Neural progenitor cell (in vitro differentiated cells): ENCODE measurements around the gene ADD3. TPM values are rescaled to one million over a fixed set of nuclear protein-coding genes. Genes with fewer than 3 reads are reported as not detected.

Experiments
- DNase-seq: peaks from one replicate; pipeline ENCODE4 v3.0.0-alpha.2; 2016; ENCODE audit warnings: low spot score
- H2AFZ ChIP-seq: fragments of 200-600 bp; sonication (generic); replicated peaks from 2 replicates; pipeline ENCODE4 v1.6.1; 2016; ENCODE audit warnings: antibody characterized with exemption
- H3F3A ChIP-seq: fragments of 200-600 bp; sonication (generic); 2 replicates; pipeline ENCODE4 v1.6.1; 2016; ENCODE audit warnings: antibody characterized with exemption, low read depth
- H3K27ac ChIP-seq: fragments of 200-600 bp; sonication (generic); 2 replicates; pipeline ENCODE4 v1.5.1; 2016; ENCODE audit warnings: mild to moderate bottlenecking
- H3K27me3 ChIP-seq: fragments of 200-600 bp; sonication (generic); 2 replicates; pipeline ENCODE4 v1.6.1; 2016; ENCODE audit warnings: mild to moderate bottlenecking, moderate library complexity
- H3K36me3 ChIP-seq: fragments of 200-600 bp; sonication (generic); 2 replicates; pipeline ENCODE4 v1.5.1; 2016
- H3K4me1 ChIP-seq: fragments of 200-600 bp; sonication (generic); 2 replicates; pipeline ENCODE4 v1.6.1; 2016; ENCODE audit warnings: mixed run types
- H3K4me2 ChIP-seq: fragments of 200-600 bp; sonication (generic); 2 replicates; pipeline ENCODE4 v1.6.1; 2016
- H3K4me3 ChIP-seq: fragments of 200-600 bp; sonication (generic); 2 replicates; pipeline ENCODE4 v1.5.1; 2016
- H3K79me2 ChIP-seq: fragments of 200-600 bp; sonication (generic); 2 replicates; pipeline ENCODE4 v1.6.1; 2016; ENCODE audit warnings: low read depth
- H3K9ac ChIP-seq: fragments of 200-600 bp; sonication (generic); 2 replicates; pipeline ENCODE4 v1.6.1; 2016
- H3K9me3 ChIP-seq: fragments of 200-600 bp; sonication (generic); 2 replicates; pipeline ENCODE4 v1.5.1; 2016; ENCODE audit warnings: low read depth
- H4K20me1 ChIP-seq: fragments of 200-600 bp; sonication (generic); 2 replicates; pipeline ENCODE4 v1.6.1; 2016; ENCODE audit warnings: low read depth
- H3K27ac Mint-ChIP-seq: 3 replicates; pipeline ENCODE4 v1.8.0; 2021; ENCODE audit warnings: mixed read lengths
- H3K27me3 Mint-ChIP-seq: 2 replicates; pipeline ENCODE4 v1.8.0; 2022; ENCODE audit warnings: low read depth, mild to moderate bottlenecking, inconsistent platforms, moderate library complexity, mixed read lengths; ENCODE audit not compliant: insufficient read depth
- H3K36me3 Mint-ChIP-seq: 3 replicates; pipeline ENCODE4 v1.8.0; 2021; ENCODE audit warnings: mixed read lengths
- H3K4me1 Mint-ChIP-seq: 3 replicates; pipeline ENCODE4 v1.8.0; 2021; ENCODE audit warnings: mixed read lengths
- H3K4me3 Mint-ChIP-seq: 3 replicates; pipeline ENCODE4 v1.8.0; 2021; ENCODE audit warnings: mild to moderate bottlenecking, moderate library complexity, mixed read lengths
- H3K9me3 Mint-ChIP-seq: 3 replicates; pipeline ENCODE4 v1.8.0; 2020; ENCODE audit warnings: mixed read lengths
- EZH2 ChIP-seq: fragments of 200-600 bp; sonication (generic); IDR thresholded peaks from 2 replicates; pipeline ENCODE4 v1.6.1; 2017; ENCODE audit warnings: antibody characterized with exemption, mild to moderate bottlenecking, moderate library complexity
- EZH2phosphoT487 ChIP-seq: fragments of 200-600 bp; sonication (generic); IDR thresholded peaks from 2 replicates; pipeline ENCODE4 v1.6.1; 2017; ENCODE audit warnings: antibody characterized with exemption
- total RNA-seq: library from RNA; depleted of rRNA; stranded (reverse); fragments of >200 nt; gene quantifications from 2 replicates; pipeline ENCODE4 v1.2.3, GENCODE V29; 2015; ENCODE audit warnings: low replicate concordance
- TF ChIP-seq, protein P1 (sequence below): fragments of 200-600 bp; sonication (generic); IDR thresholded peaks from 2 replicates; pipeline ENCODE4 v1.5.1; 2017; ENCODE audit warnings: antibody characterized with exemption, mild to moderate bottlenecking

The ADD3 gene
- total RNA-seq, 1 donor from 2014 or later = 345 TPM

DNA sequence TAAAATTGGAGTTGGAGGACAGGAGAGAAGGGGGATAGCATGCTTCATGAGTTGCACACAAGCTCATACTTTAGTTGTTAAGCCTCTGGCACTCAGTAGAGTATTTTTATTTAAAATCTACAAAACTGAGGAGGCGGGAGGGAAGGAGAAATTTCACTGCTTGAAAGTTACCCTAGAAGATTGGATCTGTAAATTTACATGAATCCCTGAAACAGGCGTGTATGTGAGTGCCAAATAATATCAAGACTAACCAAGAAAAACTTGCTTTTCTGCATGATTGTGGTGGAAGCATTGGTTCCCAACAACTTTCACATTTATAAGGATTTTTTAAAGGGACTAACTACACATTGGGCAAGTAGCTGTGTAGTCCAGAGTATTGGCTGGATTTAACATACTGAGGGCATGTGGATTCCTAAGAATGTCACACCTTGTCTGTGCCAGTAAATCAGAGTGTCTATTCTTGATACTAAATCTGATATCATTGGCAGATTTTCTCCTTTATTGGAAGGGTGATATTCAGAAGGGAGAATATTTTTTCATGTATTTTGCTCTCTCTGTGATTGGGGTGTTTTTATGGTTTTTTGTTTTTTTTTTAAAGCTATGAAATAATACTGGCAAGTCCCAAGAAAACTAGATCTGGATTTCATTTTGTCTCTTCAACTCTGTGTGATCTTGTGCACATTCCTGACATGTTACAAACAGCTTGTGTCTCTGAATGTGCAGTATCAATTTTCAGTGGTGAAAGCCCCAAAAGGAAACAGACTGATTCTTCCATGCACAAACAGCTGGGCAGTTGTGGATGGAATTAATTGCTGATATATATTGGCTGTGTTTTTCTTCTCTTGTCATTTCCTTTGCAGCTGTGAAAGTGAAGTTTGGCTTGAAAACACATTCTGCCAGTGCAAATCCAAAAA, 67.2 kb downstream of the ADD3 start:
- Mint-ChIP-seq H3K27ac (no peak overlapping the region), H3K9me3 (no peaks in the 10 kb centered on the region), H3K4me3 (no peak overlapping the region), H3K36me3 (peaks cover 2% of the 10 kb centered on the region), H3K4me1 (peaks cover 46% of the 10 kb centered on the region), H3K27me3 (peaks cover 3% of the 10 kb centered on the region)
- no peaks in the 10 kb centered on the region for H3K9me3 ChIP-seq
- H3K27ac ChIP-seq = no peak overlapping the region
- H3K9ac ChIP-seq = no peak overlapping the region
- DNase-seq = no peak
- peaks cover 90% of the 10 kb centered on the region for H3K79me2 ChIP-seq
- H3F3A ChIP-seq = no peaks in the 10 kb centered on the region
- H3K4me2 ChIP-seq = no peak overlapping the region
- TF ChIP-seq EZH2 (no peak), EZH2phosphoT487 (no peak)
- TF ChIP-seq, protein P1, sequence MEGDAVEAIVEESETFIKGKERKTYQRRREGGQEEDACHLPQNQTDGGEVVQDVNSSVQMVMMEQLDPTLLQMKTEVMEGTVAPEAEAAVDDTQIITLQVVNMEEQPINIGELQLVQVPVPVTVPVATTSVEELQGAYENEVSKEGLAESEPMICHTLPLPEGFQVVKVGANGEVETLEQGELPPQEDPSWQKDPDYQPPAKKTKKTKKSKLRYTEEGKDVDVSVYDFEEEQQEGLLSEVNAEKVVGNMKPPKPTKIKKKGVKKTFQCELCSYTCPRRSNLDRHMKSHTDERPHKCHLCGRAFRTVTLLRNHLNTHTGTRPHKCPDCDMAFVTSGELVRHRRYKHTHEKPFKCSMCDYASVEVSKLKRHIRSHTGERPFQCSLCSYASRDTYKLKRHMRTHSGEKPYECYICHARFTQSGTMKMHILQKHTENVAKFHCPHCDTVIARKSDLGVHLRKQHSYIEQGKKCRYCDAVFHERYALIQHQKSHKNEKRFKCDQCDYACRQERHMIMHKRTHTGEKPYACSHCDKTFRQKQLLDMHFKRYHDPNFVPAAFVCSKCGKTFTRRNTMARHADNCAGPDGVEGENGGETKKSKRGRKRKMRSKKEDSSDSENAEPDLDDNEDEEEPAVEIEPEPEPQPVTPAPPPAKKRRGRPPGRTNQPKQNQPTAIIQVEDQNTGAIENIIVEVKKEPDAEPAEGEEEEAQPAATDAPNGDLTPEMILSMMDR = no peak
- H3K36me3 ChIP-seq = no peaks in the 10 kb centered on the region
- no peak overlapping the region for H2AFZ ChIP-seq
- peaks cover 28% of the 10 kb centered on the region for H3K4me1 ChIP-seq
- no peaks in the 10 kb centered on the region for H3K27me3 ChIP-seq
- peaks cover 56% of the 10 kb centered on the region for H4K20me1 ChIP-seq
- H3K4me3 ChIP-seq = no peak overlapping the region

DNA sequence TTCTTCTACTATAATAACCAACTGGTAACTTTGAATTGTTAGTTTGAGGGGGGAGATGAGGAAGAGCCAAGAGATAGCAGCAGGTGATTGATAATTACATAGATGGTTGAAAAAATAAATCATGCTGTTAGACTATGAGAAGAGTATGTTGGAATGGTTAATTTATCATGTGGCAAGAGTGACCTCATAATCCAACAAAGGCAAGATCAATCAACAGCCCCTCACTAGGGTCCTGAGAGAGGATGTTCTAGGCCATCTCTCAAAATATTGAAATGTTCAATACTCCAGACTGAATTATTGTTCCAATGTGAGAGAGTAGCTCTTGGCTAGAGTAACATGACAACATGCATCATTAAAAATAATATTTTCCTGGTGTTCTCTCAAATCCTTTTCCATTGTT, 67.9 kb downstream of the ADD3 start:
- Mint-ChIP-seq H3K27me3 (peaks cover 3% of the 10 kb centered on the region), H3K4me1 (peaks cover 47% of the 10 kb centered on the region)
- peaks cover 29% of the 10 kb centered on the region for H3K4me1 ChIP-seq

DNA sequence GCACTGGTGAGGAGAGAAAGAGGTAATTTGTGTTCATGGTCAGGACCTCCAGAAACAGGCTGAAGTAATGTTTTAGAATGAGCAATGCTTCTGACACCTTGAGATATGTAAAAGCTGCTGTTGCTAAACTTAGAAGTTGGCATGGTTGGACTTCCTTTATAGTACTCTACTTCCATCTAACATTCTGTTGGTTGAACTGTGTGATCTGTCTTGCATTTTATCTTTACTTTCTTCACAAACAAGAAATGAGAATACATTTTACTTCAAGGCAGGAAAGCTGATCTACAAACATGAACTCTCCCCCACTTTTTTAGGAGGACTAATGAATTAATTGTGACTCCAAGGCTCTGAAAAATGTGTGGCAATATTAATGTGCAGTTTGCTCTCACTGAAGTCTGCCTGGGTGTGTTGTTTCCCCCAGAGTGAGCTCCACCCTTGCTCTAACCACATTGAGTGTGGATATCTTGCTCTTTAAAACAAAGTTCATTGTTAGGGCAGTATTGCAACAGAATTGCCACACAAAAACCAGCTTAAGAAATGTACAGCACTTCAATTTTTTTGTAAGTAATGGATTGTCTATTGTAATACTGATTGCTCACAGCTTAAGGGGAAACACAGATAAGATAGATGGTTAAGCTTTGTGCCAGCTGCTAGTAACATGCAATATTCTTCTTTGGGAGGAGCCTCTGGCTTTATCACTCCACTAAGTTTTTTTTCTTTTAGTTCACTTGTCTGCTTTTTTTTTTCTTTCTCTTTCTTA, 69.0 kb downstream of the ADD3 start:
- DNase-seq = no peak
- peak overlapping the region; percentile 10 for H3K4me2 ChIP-seq
- H3K4me3 ChIP-seq = no peak overlapping the region
- H3K36me3 ChIP-seq = no peaks in the 10 kb centered on the region
- peaks cover 92% of the 10 kb centered on the region for H3K79me2 ChIP-seq
- Mint-ChIP-seq H3K4me3 (no peak overlapping the region), H3K9me3 (no peaks in the 10 kb centered on the region), H3K4me1 (peaks cover 50% of the 10 kb centered on the region), H3K27ac (peak overlapping the region; percentile 17), H3K27me3 (peaks cover 3% of the 10 kb centered on the region), H3K36me3 (peaks cover 2% of the 10 kb centered on the region)
- peaks cover 4% of the 10 kb centered on the region for H3F3A ChIP-seq
- H4K20me1 ChIP-seq = peaks cover 52% of the 10 kb centered on the region
- peaks cover 34% of the 10 kb centered on the region for H3K4me1 ChIP-seq
- H3K9ac ChIP-seq = no peak overlapping the region
- H3K27me3 ChIP-seq = no peaks in the 10 kb centered on the region
- TF ChIP-seq EZH2phosphoT487 = no peak
- no peak for TF ChIP-seq EZH2
- TF ChIP-seq, protein P1 = no peak
- no peaks in the 10 kb centered on the region for H3K9me3 ChIP-seq
- H2AFZ ChIP-seq = no peak overlapping the region
- peak overlapping the region; percentile 16 for H3K27ac ChIP-seq

More for the DNA sequence above, 67.9 kb downstream of the ADD3 start:
- Histone ChIP-seq H3K9me3 (no peaks in the 10 kb centered on the region), H3K9ac (no peak overlapping the region), H3K79me2 (peaks cover 90% of the 10 kb centered on the region), H3K4me3 (no peak overlapping the region), H3K27me3 (no peaks in the 10 kb centered on the region), H2AFZ (no peak overlapping the region), H3F3A (no peaks in the 10 kb centered on the region), H3K4me2 (no peak overlapping the region), H3K27ac (no peak overlapping the region), H4K20me1 (peaks cover 50% of the 10 kb centered on the region), H3K36me3 (no peaks in the 10 kb centered on the region)
- no peak overlapping the region for H3K4me3 Mint-ChIP-seq
- H3K9me3 Mint-ChIP-seq = no peaks in the 10 kb centered on the region
- TF ChIP-seq EZH2 (no peak), EZH2phosphoT487 (no peak)
- TF ChIP-seq, protein P1 = no peak
- no peak overlapping the region for H3K27ac Mint-ChIP-seq
- no peak for DNase-seq
- peaks cover 2% of the 10 kb centered on the region for H3K36me3 Mint-ChIP-seq
